Cardiac fibroblast (primary cell): ENCODE data around the gene SIAH3.

Experiments
- DNase-seq, 2 donors: peaks; one replicate each; pipeline versions ENCODE4 v3.0.0 to v3.0.0-alpha.2; 2010; ENCODE audit warnings: low read depth in 2 of 2
- H3K4me3 ChIP-seq, 2 donors: replicated peaks in 1 of 2; 1 replicate in 1 of 2; 2 replicates in 1 of 2; pipeline ENCODE4 v1.5.1; 2011; ENCODE audit warnings: low read depth in 2 of 2, low read length in 2 of 2, mild to moderate bottlenecking in 2 of 2, moderate library complexity in 1 of 2
- TF ChIP-seq, protein P1 (sequence below): IDR thresholded peaks from one replicate; pipeline ENCODE4 v1.5.1; 2011; ENCODE audit warnings: low read depth, mild to moderate bottlenecking, low read length, inconsistent platforms

The SIAH3 gene

GRCh38 chr13:45889590-45890243 is 38.2 kb upstream of the SIAH3 start:
- TF ChIP-seq, protein P1, sequence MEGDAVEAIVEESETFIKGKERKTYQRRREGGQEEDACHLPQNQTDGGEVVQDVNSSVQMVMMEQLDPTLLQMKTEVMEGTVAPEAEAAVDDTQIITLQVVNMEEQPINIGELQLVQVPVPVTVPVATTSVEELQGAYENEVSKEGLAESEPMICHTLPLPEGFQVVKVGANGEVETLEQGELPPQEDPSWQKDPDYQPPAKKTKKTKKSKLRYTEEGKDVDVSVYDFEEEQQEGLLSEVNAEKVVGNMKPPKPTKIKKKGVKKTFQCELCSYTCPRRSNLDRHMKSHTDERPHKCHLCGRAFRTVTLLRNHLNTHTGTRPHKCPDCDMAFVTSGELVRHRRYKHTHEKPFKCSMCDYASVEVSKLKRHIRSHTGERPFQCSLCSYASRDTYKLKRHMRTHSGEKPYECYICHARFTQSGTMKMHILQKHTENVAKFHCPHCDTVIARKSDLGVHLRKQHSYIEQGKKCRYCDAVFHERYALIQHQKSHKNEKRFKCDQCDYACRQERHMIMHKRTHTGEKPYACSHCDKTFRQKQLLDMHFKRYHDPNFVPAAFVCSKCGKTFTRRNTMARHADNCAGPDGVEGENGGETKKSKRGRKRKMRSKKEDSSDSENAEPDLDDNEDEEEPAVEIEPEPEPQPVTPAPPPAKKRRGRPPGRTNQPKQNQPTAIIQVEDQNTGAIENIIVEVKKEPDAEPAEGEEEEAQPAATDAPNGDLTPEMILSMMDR: no peak
- no peak overlapping the region for H3K4me3 ChIP-seq
- no peak for DNase-seq

- TF ChIP-seq, protein P1: no peak
- H3K4me3 ChIP-seq: no peak overlapping the region
- DNase-seq: no peak
These were observed 34.9 kb upstream of the SIAH3 start for GRCh38 chr13:45886466-45886865.

GRCh38 chr13:45885194-45885593 is 33.6 kb upstream of the SIAH3 start:
- TF ChIP-seq, protein P1: no peak
- no peak overlapping the region for H3K4me3 ChIP-seq
- no peak for DNase-seq

- no peak overlapping the region for H3K4me3 ChIP-seq
- TF ChIP-seq, protein P1: no peak
- DNase-seq: no peak
These were observed 31.1 kb upstream of the SIAH3 start for GRCh38 chr13:45882626-45883025.

DNA sequence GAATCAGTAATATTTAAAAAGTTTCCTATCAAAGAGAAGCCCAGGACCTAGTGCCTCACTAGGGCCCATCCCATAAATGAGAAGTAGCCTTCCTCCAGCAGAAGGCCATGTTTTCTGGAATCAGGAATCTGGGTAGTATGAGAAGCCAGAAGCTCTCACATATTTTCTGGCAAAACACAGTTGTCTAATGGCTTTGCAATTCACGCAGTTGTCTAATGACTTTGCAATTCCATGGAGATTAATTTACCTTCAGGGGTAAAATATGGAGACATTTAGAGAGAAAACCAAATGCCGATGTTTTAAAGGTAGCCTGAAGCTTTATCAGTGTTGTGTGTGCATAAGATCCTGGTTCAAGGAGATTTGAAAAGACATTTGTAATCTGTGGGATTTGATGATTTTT is 29.8 kb upstream of the SIAH3 start:
- TF ChIP-seq, protein P1: no peak
- no peak overlapping the region for H3K4me3 ChIP-seq
- DNase-seq: no peak

DNA sequence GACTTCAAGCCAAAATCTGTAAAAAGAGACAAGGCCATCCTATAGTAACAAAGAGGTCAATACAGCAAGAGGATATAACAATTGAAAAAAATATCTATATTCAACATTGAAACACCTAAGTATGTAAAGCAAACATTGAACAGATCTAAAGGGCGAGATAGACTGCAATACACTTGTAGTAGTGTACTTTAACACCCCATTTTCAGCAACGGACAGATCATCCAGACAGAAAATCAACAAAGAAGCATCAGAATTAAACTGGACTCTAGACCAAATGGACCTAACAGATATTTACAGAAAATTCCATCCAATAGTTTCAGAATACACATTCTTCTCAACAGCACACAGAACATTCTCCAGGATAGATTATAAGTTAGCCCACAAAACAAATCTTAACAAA is 28.7 kb upstream of the SIAH3 start:
- H3K4me3 ChIP-seq: no peak overlapping the region
- TF ChIP-seq, protein P1: no peak
- DNase-seq: no peak

- peak in 1 of 2 donors; percentile 8 for DNase-seq
- TF ChIP-seq, protein P1: peak; percentile 15
- no peak overlapping the region for H3K4me3 ChIP-seq
These were observed 28.1 kb upstream of the SIAH3 start for GRCh38 chr13:45879666-45880065.
